K562 (cell line): Measurements from ENCODE around the gene COQ4. TPM values are rescaled to one million over a fixed set of nuclear protein-coding genes. Genes with fewer than 3 reads are reported as not detected.

Experiments used
- ATF3 ChIP-seq, 2 experiments: fragments of 450-650 bp in 1 of 2; sonication (generic) in 1 of 2; formaldehyde crosslinking in 1 of 2; IDR thresholded peaks in 1 of 2; conservative IDR thresholded peaks in 1 of 2; 2 replicates each; pipeline versions ENCODE4 v1.6.1 to v1.8.1; 2016 to 2023; ENCODE audit warnings: mild to moderate bottlenecking in 2 of 2, moderate library complexity in 2 of 2, inconsistent platforms in 1 of 2, missing genetic modification reagents in 1 of 2
- CHD2 ChIP-seq: IDR thresholded peaks from 2 replicates; pipeline ENCODE4 v1.6.1; 2011; ENCODE audit warnings: low read depth, low read length
- CHD4 ChIP-seq: fragments of 200-600 bp; sonication (generic); IDR thresholded peaks from 3 replicates; pipeline ENCODE4 v1.6.1; 2012; ENCODE audit warnings: low read depth, mild to moderate bottlenecking, mixed read lengths, low read length, inconsistent platforms; ENCODE audit not compliant: insufficient read depth, insufficient replicate concordance, poor library complexity, severe bottlenecking
- ERF ChIP-seq: fragments of 450-650 bp; formaldehyde crosslinking; IDR thresholded peaks from 2 replicates; pipeline ENCODE4 v1.4.0; 2020; ENCODE audit warnings: mild to moderate bottlenecking, mixed read lengths
- FIP1L1 ChIP-seq: fragments of 200-400 bp; formaldehyde crosslinking; IDR thresholded peaks from 2 replicates; pipeline ENCODE4 v1.6.1; 2018; ENCODE audit warnings: mild to moderate bottlenecking, low read depth, low read length; ENCODE audit not compliant: poor library complexity, severe bottlenecking
- HDAC1 ChIP-seq, 2 experiments: fragments of 450-650 bp; IDR thresholded peaks; 2 replicates each; pipeline ENCODE4 v1.6.1; 2016 to 2017; ENCODE audit warnings: inconsistent platforms in 1 of 2, mild to moderate bottlenecking in 1 of 2, moderate library complexity in 1 of 2
- HNRNPK ChIP-seq: fragments of 200-400 bp; formaldehyde crosslinking; IDR thresholded peaks from one replicate; pipeline ENCODE4 v1.6.1; 2018; ENCODE audit warnings: mild to moderate bottlenecking, low read depth, low read length; ENCODE audit not compliant: poor library complexity, severe bottlenecking
- MCM5 ChIP-seq: fragments of 450-650 bp; IDR thresholded peaks from 2 replicates; pipeline ENCODE4 v1.6.1; 2016; ENCODE audit warnings: low read depth
- MLX ChIP-seq, 2 experiments: fragments of 450-650 bp in 1 of 2; sonication (generic) in 1 of 2; formaldehyde crosslinking; conservative IDR thresholded peaks; 2 replicates each; pipeline versions ENCODE4 v1.4.0 to v1.8.1; 2020 to 2022; ENCODE audit warnings: mild to moderate bottlenecking in 1 of 2, missing genetic modification reagents in 1 of 2
- NRF1 ChIP-seq, 2 experiments: fragments of 450-650 bp; IDR thresholded peaks in 1 of 2; conservative IDR thresholded peaks in 1 of 2; 2 replicates each; pipeline ENCODE4 v1.6.1; 2014; ENCODE audit warnings: mild to moderate bottlenecking in 2 of 2
- RFX7 ChIP-seq: fragments of 250-450 bp; sonication (Bioruptor Pico); IDR thresholded peaks from 2 replicates; pipeline ENCODE4 v1.5.1; 2021; ENCODE audit warnings: mild to moderate bottlenecking
- SIX5 ChIP-seq, 2 experiments: IDR thresholded peaks; 2 replicates each; pipeline ENCODE4 v1.6.1; 2011; ENCODE audit warnings: low read length in 2 of 2, borderline replicate concordance in 1 of 2, low read depth in 1 of 2, mild to moderate bottlenecking in 1 of 2, moderate library complexity in 1 of 2; ENCODE audit not compliant: insufficient read depth in 1 of 2
- TBP ChIP-seq: optimal IDR thresholded peaks from 2 replicates; pipeline ENCODE3; 2011; ENCODE audit warnings: low read depth, low read length, improper control_type of control experiment
- UBTF ChIP-seq, 2 experiments: IDR thresholded peaks; 2 replicates each; pipeline ENCODE4 v1.6.1; 2012; ENCODE audit warnings: improper control_type of control experiment in 2 of 2, low read depth in 2 of 2, low read length in 2 of 2, borderline replicate concordance in 1 of 2
- ZBTB12 ChIP-seq: fragments of 250-450 bp; sonication (Bioruptor Pico); IDR thresholded peaks from 2 replicates; pipeline ENCODE4 v1.4.0; 2020
- ZNF644 ChIP-seq: fragments of 200-800 bp; sonication (Bioruptor generic); IDR thresholded peaks from 2 replicates; pipeline ENCODE4 v1.6.1; 2016; ENCODE audit warnings: low read depth, missing genetic modification characterization, missing compliant biosample characterization
- polyA plus RNA-seq, 8 experiments: library from polyadenylated mRNA; depleted of rRNA in 4 of 8; stranded (reverse) in 5 of 8; unstranded in 3 of 8; fragments of >200 nt; fragmentation: Nextera tagmentation in 2 of 8; fragmentation: Illumina TruSeq in 1 of 8; extraction: Ambion mirVana in 2 of 8; extraction: Trizol in 1 of 8; gene quantifications; 2 replicates each; pipeline versions ENCODE4 v1.2.1 to v1.2.3, GENCODE V29; 2011 to 2014; ENCODE audit warnings: inconsistent platforms in 1 of 8, missing spikeins in 1 of 8
- total RNA-seq, 7 experiments: library from RNA; depleted of rRNA in 6 of 7; stranded (reverse); fragments of >200 nt in 6 of 7; fragmentation: Illumina TruSeq in 2 of 7; extraction: Trizol in 2 of 7; gene quantifications; 2 replicates each; pipeline versions ENCODE4 v1.2.1 to v1.2.3, GENCODE V29; 2011 to 2021; ENCODE audit warnings: low replicate concordance in 1 of 7
- TF ChIP-seq, protein P1 (sequence below): fragments of 250-450 bp; sonication (Bioruptor Pico); IDR thresholded peaks from 2 replicates; pipeline ENCODE4 v1.5.0; 2021
- TF ChIP-seq, protein P2 (sequence below): fragments of 250-450 bp; sonication (Bioruptor Pico); IDR thresholded peaks from 2 replicates; pipeline ENCODE4 v1.5.1; 2021; ENCODE audit warnings: mild to moderate bottlenecking

The COQ4 gene
- total and polyA plus RNA-seq, 9 of the 15 experiments (the other 6 are each of a cell fraction or from before 2014, with no cell fraction given) = 9.1 to 135 (median 67.2) TPM

DNA sequence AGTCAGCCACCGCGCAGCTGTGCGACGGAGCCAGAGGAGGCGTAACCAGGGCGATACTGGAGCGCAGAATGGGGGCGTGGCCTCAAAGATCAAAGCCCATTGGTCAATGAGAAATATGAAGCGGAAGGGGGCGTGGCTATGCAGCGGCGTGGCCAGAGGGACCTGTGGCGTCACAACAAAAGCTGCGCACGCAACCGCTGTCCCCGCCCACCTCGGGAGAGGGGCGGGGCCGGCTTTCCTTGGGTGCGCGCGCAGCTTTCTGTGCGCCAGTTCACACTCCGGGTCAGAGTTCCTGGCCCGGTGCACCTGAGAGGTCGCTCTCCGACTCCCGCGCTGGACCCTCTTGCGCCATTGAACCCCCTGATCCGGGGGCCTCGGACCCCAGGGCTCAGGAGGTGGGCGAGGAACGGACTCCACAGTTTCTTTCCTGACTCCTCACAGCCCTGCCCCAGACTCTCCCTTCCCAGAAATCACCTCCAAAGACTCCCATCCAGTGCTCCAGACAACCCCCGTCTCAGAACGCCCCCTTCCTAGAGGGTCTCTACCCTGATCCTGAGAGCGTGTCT is 46.5 kb upstream of the COQ4 start, which contains the start of gene SWI5 (continued):
- TF ChIP-seq ERF (peak; percentile 83), SIX5 (IDR thresholded peaks at IDR 0.05; ENCODE audit: borderline replicate concordance in 1 of 2, insufficient read depth in 1 of 2, low read depth in 1 of 2, low read length in 2 of 2) (peak in 1 of 2 experiments; percentile 19; a peak in 1 of 4 replicates), HDAC1 (IDR thresholded peaks at IDR 0.05) (no peak), HNRNPK (no peak), ZNF644 (tag) (no peak), CHD2 (no peak), RFX7 (CRISPR knock-in tag) (0 out of 2 replicates have a peak, but pooled peaks have one; percentile 39), FIP1L1 (peak; percentile 66), TBP (peak; percentile 70), ZBTB12 (CRISPR knock-in tag) (peak; percentile 86; the same call in 1 of the 2 replicates), MCM5 (no peak), MLX (CRISPR knock-in tag; conservative IDR thresholded peaks at IDR 0.05) (peak in 1 of 2 experiments; percentile 45; a peak in 2 of 4 replicates), CHD4 (no peak), NRF1 (conservative IDR thresholded peaks at IDR 0.05 in 1 of 2, IDR thresholded peaks at IDR 0.05 in 1 of 2) (no peak), UBTF (IDR thresholded peaks at IDR 0.05; ENCODE audit: borderline replicate concordance in 1 of 2, low read depth in 2 of 2, low read length in 2 of 2) (no peak), ATF3 (IDR thresholded peaks at IDR 0.05) (no peak), ATF3 (CRISPR knock-in tag; conservative IDR thresholded peaks at IDR 0.05) (no peak)
- TF ChIP-seq, protein P1, sequence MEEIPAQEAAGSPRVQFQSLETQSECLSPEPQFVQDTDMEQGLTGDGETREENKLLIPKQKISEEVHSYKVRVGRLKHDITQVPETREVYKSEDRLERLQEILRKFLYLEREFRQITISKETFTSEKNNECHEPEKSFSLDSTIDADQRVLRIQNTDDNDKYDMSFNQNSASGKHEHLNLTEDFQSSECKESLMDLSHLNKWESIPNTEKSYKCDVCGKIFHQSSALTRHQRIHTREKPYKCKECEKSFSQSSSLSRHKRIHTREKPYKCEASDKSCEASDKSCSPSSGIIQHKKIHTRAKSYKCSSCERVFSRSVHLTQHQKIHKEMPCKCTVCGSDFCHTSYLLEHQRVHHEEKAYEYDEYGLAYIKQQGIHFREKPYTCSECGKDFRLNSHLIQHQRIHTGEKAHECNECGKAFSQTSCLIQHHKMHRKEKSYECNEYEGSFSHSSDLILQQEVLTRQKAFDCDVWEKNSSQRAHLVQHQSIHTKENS (CRISPR knock-in tag) = no peak
- TF ChIP-seq, protein P2, sequence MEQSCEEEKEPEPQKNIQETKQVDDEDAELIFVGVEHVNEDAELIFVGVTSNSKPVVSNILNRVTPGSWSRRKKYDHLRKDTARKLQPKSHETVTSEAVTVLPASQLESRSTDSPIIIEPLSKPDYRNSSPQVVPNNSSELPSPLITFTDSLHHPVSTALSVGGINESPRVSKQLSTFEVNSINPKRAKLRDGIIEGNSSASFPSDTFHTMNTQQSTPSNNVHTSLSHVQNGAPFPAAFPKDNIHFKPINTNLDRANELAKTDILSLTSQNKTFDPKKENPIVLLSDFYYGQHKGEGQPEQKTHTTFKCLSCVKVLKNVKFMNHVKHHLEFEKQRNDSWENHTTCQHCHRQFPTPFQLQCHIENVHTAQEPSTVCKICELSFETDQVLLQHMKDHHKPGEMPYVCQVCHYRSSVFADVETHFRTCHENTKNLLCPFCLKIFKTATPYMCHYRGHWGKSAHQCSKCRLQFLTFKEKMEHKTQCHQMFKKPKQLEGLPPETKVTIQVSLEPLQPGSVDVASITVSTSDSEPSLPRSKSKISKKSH = no peak
